ENCODE results near the gene PCDHA5.
"Not testable (repeated sequence)": the region's sequence is repeated elsewhere in the genome, so short reads cannot be mapped to it uniquely, and the experiment has no call there.

Gene PCDHA5

DNA sequence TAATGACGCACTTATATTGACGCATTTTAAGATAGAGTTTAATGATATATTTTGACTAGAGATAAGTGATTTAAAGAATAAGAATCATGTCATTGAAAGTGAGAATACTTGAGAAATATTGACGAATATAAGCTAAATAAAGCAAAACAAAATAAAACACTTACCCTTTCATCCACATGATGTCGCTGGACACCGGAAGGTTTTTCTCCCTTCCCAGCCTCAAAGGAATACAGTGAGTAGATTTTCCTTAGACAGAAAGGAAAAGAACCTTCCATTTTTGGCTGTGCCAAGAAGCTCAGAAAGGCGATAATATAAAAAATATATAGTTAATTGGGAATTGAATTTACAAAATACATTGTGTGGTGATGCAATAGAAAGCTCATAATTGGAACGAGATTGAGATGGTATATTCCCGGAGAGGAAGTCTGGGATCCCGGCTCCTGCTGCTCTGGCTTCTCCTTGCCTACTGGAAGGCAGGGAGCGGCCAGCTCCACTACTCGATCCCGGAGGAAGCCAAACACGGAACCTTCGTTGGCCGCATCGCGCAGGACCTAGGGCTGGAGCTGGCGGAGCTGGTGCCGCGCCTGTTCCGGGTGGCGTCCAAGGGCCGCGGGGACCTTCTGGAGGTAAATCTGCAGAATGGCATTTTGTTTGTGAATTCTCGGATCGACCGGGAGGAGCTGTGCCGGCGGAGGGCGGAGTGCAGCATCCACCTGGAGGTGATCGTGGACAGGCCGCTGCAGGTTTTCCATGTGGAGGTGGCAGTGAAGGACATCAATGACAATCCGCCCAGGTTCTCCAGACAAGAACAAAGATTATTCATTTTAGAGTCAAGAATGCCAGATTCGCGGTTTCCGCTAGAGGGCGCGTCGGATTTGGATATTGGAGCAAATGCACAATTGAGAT is at the start of gene PCDHA5:
PCDHA5 (plus strand) TSS at position 239 of the 906 bp plus-strand sequence.
- DNase-seq (ENCODE audit: low spot score) = no peak

GRCh38 chr5:140780512-140780911 is 40.9 kb upstream of the PCDHA5 start:
- DNase-seq (ENCODE audit: low spot score) = no peak

DNA sequence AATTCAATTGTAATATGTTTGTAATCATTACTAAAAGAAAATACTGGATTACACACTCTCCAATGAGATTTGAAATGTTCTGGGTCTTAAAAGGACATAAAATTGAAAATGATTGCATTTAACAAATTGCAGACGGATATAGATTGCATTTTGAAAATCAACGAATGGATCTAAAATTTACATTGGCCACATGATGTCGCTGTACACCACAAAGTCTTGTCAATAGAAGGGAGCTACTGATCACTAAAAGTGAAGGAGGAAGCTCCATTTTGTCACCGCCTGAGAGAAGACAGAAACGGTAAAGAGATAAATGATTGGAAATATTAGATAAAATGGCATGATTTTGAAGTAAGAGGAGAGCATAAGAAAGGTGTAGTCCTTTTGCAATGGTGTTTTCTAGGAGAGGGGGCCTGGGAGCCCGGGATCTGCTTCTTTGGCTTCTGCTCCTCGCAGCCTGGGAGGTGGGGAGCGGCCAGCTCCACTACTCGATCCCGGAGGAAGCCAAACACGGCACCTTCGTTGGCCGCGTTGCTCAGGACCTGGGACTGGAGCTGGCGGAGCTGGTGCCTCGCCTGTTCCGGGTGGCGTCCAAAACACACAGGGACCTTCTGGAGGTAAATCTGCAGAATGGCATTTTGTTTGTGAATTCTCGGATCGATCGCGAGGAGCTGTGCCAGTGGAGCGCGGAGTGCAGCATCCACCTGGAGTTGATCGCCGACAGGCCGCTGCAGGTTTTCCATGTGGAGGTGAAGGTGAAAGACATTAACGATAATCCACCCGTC is 35.3 kb upstream of the PCDHA5 start, which contains the start of gene PCDHA1:
PCDHA1 (plus strand) TSS at position 236 of the 782 bp plus-strand sequence.
- DNase-seq (ENCODE audit: low spot score) = no peak

DNA sequence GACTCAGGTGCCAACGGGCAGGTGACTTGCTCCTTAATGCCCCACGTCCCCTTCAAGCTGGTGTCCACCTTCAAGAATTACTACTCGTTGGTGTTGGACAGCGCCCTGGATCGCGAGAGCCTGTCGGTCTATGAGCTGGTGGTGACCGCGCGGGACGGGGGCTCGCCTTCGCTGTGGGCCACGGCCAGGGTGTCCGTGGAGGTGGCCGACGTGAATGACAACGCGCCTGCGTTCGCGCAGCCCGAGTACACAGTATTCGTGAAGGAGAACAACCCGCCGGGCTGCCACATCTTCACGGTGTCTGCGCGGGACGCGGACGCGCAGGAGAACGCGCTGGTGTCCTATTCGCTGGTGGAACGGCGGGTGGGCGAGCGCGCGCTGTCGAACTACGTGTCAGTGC is 34.0 kb upstream of the PCDHA5 start:
- not testable (repeated sequence) for DNase-seq (ENCODE audit: low spot score)

DNA sequence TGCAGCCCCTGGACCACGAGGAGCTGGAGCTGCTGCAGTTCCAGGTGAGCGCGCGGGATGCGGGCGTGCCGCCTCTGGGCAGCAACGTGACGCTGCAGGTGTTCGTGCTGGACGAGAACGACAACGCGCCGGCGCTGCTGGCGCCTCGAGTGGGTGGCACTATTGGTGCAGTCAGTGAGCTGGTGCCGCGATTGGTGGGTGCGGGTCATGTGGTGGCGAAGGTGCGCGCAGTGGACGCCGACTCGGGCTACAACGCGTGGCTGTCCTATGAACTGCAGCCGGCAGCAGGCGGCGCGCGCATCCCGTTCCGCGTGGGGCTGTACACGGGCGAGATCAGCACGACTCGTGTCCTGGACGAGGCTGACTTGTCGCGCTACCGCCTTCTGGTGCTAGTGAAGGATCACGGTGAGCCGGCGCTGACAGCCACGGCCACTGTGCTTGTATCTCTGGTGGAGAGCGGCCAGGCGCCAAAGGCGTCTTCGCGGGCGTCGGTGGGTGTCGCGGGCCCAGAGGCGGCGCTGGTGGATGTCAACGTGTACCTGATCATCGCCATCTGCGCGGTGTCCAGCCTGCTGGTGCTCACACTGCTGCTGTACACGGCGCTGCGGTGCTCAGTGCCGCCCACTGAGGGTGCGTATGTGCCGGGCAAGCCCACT is 33.4 kb upstream of the PCDHA5 start:
- DNase-seq (ENCODE audit: low spot score) = not testable (repeated sequence)

- DNase-seq (ENCODE audit: low spot score) = no peak
Measured at GRCh38 chr5:140791089-140791488, 30.3 kb upstream of the PCDHA5 start.

DNA sequence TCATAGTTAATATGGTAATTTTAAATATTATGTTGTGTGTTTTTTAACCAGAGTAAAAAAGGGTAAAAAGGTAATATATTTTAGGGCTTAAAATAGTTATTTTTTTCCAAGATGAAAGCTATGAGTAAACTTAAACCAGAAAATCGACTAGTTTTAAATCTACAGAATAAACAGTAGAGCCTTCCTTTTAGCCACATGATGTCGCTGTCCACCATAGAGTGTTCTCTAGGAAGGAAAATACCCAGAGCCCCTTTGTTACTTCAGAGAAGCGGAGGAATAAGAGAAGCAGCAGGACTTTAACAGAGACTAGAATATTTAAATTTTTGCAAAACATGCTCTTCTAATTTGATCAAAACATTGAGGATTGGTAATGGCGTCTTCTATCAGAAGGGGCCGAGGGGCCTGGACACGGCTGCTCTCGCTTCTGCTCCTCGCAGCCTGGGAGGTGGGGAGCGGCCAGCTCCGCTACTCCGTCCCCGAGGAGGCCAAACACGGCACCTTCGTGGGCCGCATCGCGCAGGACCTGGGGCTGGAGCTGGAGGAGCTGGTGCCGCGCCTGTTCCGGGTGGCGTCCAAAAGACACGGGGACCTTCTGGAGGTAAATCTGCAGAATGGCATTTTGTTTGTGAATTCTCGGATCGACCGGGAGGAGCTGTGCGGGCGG is 26.7 kb upstream of the PCDHA5 start, which contains the start of gene PCDHA2:
PCDHA2 (plus strand) TSS at position 258 of the 664 bp plus-strand sequence.
- DNase-seq (ENCODE audit: low spot score) = no peak

DNA sequence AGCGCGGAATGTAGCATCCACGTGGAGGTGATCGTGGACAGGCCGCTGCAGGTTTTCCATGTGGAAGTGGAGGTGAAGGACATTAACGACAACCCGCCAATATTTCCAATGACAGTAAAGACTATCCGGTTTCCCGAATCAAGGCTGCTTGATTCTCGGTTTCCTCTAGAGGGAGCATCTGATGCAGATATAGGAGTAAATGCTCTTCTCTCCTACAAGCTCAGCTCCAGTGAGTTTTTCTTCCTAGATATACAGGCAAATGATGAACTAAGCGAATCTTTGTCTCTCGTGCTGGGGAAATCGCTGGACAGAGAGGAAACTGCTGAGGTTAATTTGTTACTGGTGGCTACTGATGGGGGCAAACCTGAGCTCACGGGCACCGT is 26.2 kb upstream of the PCDHA5 start:
- DNase-seq (ENCODE audit: low spot score) = peak; percentile 17

- DNase-seq (ENCODE audit: low spot score) = not testable (repeated sequence)
Measured at GRCh38 chr5:140796072-140796717, 25.2 kb upstream of the PCDHA5 start.

DNA sequence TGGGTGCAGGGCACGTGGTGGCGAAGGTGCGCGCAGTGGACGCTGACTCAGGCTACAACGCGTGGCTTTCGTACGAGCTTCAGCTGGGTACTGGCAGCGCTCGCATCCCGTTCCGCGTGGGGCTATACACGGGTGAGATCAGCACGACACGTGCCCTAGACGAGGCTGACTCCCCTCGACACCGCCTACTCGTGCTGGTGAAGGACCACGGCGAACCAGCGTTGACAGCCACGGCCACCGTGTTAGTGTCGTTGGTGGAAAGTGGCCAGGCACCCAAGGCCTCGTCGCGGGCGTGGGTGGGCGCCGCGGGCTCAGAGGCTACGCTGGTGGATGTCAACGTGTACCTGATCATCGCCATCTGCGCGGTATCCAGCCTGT is 24.7 kb upstream of the PCDHA5 start:
- no peak for DNase-seq (ENCODE audit: low spot score)

DNA sequence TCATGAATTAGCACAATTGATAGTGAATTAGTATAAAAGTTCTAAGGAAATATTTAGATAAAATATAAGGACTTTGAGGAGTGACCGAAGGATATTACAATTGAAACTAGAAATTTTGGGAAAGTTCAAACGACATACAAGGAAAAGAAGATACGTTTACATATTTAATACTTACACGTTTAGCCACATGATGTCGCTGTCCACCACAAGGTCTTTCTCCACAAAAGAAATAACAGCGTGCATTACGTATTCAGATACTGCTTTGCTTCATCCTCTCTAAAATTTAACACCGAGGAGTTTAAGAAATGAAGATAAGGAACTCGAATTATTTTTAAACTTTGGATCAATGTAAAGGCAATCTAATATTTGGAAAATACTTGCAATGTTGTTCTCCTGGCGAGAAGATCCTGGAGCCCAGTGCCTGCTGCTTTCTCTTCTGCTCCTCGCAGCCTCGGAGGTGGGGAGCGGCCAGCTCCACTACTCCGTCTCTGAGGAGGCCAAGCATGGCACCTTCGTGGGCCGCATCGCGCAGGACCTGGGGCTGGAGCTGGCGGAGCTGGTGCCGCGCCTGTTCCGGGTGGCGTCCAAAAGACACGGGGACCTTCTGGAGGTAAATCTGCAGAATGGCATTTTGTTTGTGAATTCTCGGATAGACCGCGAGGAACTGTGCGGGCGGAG is 20.5 kb upstream of the PCDHA5 start, which contains the start of gene PCDHA3:
PCDHA3 (plus strand) TSS at position 242 of the 678 bp plus-strand sequence.
- no peak for DNase-seq (ENCODE audit: low spot score)

DNA sequence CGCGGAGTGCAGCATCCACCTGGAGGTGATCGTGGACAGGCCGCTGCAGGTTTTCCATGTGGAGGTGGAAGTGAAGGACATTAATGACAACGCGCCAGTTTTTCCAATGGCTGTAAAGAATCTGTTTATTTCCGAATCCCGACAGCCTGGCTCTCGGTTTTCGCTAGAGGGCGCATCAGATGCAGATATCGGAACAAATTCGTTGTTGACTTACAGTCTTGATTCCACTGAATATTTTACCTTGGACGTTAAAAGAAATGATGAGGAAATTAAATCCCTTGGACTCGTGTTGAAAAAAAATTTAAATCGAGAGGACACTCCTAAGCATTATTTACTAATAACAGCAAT is 19.9 kb upstream of the PCDHA5 start:
- peak; percentile 10 for DNase-seq (ENCODE audit: low spot score)

DNA sequence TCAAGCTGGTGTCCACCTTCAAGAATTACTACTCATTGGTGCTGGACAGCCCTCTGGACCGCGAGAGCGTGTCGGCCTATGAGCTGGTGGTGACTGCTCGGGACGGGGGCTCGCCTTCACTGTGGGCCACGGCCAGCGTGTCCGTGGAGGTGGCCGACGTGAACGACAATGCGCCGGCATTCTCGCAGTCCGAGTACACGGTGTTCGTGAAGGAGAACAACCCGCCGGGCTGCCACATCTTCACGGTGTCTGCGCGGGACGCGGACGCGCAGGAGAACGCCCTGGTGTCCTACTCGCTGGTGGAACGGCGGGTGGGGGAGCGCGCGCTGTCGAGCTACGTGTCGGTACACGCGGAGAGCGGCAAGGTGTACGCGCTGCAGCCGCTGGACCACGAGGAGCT is 19.0 kb upstream of the PCDHA5 start:
- not testable (repeated sequence) for DNase-seq (ENCODE audit: low spot score)

DNA sequence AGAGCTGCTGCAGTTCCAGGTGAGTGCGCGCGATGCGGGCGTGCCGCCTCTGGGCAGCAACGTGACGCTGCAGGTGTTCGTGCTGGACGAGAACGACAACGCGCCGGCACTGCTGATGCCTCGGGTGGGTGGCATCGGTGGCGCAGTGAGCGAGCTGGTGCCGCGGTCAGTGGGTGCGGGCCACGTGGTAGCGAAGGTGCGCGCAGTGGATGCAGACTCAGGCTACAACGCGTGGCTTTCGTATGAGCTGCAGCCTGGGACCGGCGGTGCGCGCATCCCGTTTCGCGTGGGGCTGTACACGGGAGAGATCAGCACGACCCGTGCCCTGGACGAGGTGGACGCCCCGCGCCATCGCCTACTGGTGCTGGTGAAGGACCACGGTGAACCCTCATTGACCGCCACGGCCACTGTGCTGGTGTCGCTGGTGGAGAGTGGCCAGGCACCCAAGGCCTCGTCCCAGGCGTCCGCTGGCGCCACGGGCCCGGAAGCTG is 18.6 kb upstream of the PCDHA5 start:
- DNase-seq (ENCODE audit: low spot score) = no peak

DNA sequence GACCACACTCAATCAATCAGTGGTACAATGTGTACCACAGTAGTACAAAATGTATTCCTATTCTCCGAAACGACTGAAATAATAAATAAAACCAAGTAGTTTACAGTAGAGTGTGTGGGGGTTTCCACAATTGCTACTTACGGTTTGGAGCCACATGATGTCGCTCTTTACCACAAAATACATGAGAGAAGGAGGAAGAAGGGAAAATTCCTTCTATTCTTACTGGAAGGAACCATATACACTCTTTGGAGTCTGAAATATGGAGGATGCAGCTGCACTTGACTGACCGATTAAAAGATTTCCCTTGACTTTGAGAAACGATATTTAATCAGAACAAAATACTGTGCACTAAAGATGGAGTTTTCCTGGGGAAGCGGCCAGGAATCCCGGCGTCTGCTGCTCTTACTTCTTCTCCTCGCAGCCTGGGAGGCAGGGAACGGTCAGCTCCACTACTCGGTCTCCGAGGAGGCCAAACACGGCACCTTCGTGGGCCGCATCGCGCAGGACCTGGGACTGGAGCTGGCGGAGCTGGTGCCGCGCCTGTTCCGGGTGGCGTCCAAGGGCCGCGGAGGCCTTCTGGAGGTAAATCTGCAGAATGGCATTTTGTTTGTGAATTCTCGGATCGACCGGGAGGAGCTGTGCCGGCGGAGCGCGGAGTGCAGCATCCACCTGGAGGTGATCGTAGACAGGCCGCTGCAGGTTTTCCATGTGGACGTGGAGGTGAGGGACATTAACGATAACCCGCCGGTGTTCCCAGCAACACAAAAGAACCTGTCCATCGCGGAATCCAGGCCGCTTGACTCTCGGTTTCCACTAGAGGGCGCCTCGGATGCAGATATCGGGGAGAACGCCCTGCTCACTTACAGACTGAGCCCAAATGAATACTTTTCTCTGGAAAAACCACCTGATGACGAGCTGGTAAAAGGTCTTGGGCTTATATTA is 14.3 kb upstream of the PCDHA5 start, which contains the start of gene PCDHA4:
PCDHA4 (plus strand) TSS at position 235 of the 942 bp plus-strand sequence.
- no peak for DNase-seq (ENCODE audit: low spot score)

DNA sequence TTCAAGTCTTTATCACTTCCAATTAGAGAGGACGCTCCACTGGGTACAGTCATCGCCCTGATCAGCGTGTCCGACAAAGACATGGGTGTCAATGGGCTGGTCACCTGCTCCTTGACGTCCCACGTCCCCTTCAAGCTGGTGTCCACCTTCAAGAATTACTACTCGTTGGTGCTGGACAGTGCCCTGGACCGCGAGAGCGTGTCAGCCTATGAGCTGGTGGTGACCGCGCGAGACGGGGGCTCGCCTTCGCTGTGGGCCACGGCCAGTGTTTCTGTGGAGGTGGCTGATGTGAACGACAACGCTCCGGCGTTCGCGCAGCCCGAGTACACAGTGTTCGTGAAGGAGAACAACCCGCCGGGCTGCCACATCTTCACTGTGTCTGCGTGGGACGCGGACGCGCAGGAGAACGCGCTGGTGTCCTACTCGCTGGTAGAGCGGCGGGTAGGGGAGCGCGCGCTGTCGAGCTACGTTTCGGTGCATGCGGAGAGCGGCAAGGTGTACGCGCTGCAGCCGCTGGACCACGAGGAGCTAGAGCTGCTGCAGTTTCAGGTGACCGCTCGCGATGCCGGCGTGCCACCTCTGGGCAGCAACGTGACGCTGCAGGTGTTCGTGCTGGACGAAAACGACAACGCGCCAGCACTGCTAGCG is 13.0 kb upstream of the PCDHA5 start:
- not testable (repeated sequence) for DNase-seq (ENCODE audit: low spot score)

- no peak for DNase-seq (ENCODE audit: low spot score)
Measured at GRCh38 chr5:140808889-140809291, 12.5 kb upstream of the PCDHA5 start.

GRCh38 chr5:140822281-140822629 is 842 bp downstream of the PCDHA5 start:
- no peak for DNase-seq (ENCODE audit: low spot score)

DNA sequence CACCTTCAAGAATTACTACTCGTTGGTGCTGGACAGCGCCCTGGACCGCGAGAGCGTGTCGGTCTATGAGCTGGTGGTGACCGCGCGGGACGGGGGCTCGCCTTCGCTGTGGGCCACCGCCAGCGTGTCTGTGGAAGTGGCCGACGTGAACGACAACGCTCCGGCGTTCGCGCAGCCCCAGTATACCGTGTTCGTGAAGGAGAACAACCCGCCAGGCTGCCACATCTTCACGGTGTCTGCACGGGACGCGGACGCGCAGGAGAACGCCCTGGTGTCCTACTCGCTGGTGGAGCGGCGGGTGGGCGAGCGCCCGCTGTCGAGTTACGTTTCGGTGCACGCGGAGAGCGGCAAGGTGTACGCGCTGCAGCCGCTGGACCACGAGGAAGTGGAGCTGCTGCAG is 1.6 kb downstream of the PCDHA5 start:
- not testable (repeated sequence) for DNase-seq (ENCODE audit: low spot score)

Data from AG08395 (cell line).